K562 (cell line): Measurements from ENCODE around the gene S100A9. TPM values are rescaled to one million over a fixed set of nuclear protein-coding genes. Genes with fewer than 3 reads are reported as not detected.
A peak's percentile ranks its signal among the peaks of the same experiment; 100 is the strongest.

ENCODE experiments used
- ATAC-seq: fragments of 200-7000 bp; cut with Tn5 transposase; 3 replicates; pipeline ENCODE4 v1.9.1; 2020; ENCODE audit warnings: moderate library complexity
- BruUV-seq: library from RNA; stranded (reverse); fragments of 400-500 nt; replicated peaks from 2 replicates; lab custom pipeline; 2021; lab: Mats Ljungman, UMichigan
- CTCF ChIA-PET: fragments of 300-600 bp; formaldehyde crosslinking; extraction: SDS; loops from one replicate; lab custom pipeline; 2021; ENCODE audit warnings: low intra/inter-chr PET ratio; lab: Yijun Ruan, JAX
- POLR2A ChIA-PET: fragments of 300-600, 350-650 bp; sonication (Branson Sonifier 250); formaldehyde crosslinking; extraction: SDS; loops from one replicate; lab custom pipeline; 2021; ENCODE audit warnings: antibody characterized with exemption, inconsistent platforms; lab: Yijun Ruan, JAX
- DNase-seq, 4 experiments: peaks; one replicate each; pipeline versions ENCODE4 v3.0.0 to v3.0.0-alpha.2; 2011 to 2018; ENCODE audit warnings: low spot score in 3 of 4, mixed read lengths in 3 of 4; ENCODE audit errors: extremely low read depth in 1 of 4
- FAIRE-seq: peaks from 2 replicates; lab custom pipeline; 2011; peaks lifted over from hg19 to GRCh38; lab: Jason Lieb, UNC
- H2AFZ ChIP-seq: 2 replicates; pipeline ENCODE4 v1.6.0; 2011; ENCODE audit warnings: low read depth, low read length, control low read depth, inconsistent platforms
- H3K27ac ChIP-seq: fragments of 200-600 bp; 3 replicates; pipeline ENCODE4 v1.8.0; 2011; ENCODE audit warnings: low read depth, mild to moderate bottlenecking, control low read depth, inconsistent platforms, low read length, moderate library complexity, mixed read lengths; ENCODE audit errors: extremely low read depth
- H3K27me3 ChIP-seq, 2 experiments: fragments of 300-600 bp in 1 of 2; 2 replicates in 1 of 2; 3 replicates in 1 of 2; pipeline versions ENCODE4 v1.6.0 to v1.8.0; 2011; ENCODE audit warnings: inconsistent platforms in 2 of 2, low read length in 2 of 2, mild to moderate bottlenecking in 1 of 2, mixed read lengths in 1 of 2, moderate library complexity in 1 of 2; ENCODE audit not compliant: control insufficient read depth in 2 of 2, insufficient read depth in 2 of 2
- H3K36me3 ChIP-seq: fragments of 300-600 bp; 3 replicates; pipeline ENCODE4 v1.8.0; 2011; ENCODE audit warnings: mild to moderate bottlenecking, low read length, inconsistent platforms; ENCODE audit not compliant: control insufficient read depth, insufficient read depth
- H3K4me1 ChIP-seq, 2 experiments: fragments of 200-600 bp in 1 of 2; replicated peaks in 1 of 2; 2 replicates in 1 of 2; 3 replicates in 1 of 2; pipeline versions ENCODE4 v1.5.1 to v1.8.0; 2011; ENCODE audit warnings: inconsistent platforms in 2 of 2, low read length in 2 of 2, mild to moderate bottlenecking in 1 of 2, mixed read lengths in 1 of 2, moderate library complexity in 1 of 2; ENCODE audit not compliant: control insufficient read depth in 2 of 2, insufficient read depth in 2 of 2
- H3K4me2 ChIP-seq: 2 replicates; pipeline ENCODE4 v1.6.1; 2011; ENCODE audit warnings: low read length, control low read depth, inconsistent platforms, mixed read lengths; ENCODE audit not compliant: insufficient read depth
- H3K4me3 ChIP-seq: fragments of 200-600 bp; sonication (generic), shearing (Covaris generic); 2 replicates; pipeline ENCODE4 v1.5.1; 2016; ENCODE audit warnings: control low read depth, inconsistent platforms
- H3K79me2 ChIP-seq: fragments of 200-600 bp; 3 replicates; pipeline ENCODE4 v1.8.0; 2011; ENCODE audit warnings: low read length, inconsistent platforms; ENCODE audit not compliant: control insufficient read depth, insufficient read depth
- H3K9ac ChIP-seq, 2 experiments: 2 replicates each; pipeline versions ENCODE4 v1.6.0 to v1.6.1; 2011; ENCODE audit warnings: low read depth in 2 of 2, low read length in 2 of 2, control low read depth in 1 of 2, inconsistent platforms in 1 of 2, mild to moderate bottlenecking in 1 of 2, mixed read lengths in 1 of 2; ENCODE audit not compliant: insufficient read depth in 1 of 2
- H3K9me1 ChIP-seq: one replicate; pipeline ENCODE4 v1.6.0; 2011; ENCODE audit warnings: inconsistent platforms, mild to moderate bottlenecking, low read length, moderate library complexity; ENCODE audit not compliant: control insufficient read depth, insufficient read depth
- H3K9me3 ChIP-seq: replicated peaks from 2 replicates; pipeline ENCODE4 v1.5.1; 2011; ENCODE audit warnings: low read depth, low read length, inconsistent platforms; ENCODE audit not compliant: control insufficient read depth, insufficient read depth
- H4K20me1 ChIP-seq: replicated peaks from 2 replicates; pipeline ENCODE4 v1.6.1; 2011; ENCODE audit warnings: low read length, inconsistent platforms, mixed read lengths; ENCODE audit not compliant: control insufficient read depth, insufficient read depth
- MAX ChIP-seq: sonication (generic); formaldehyde crosslinking; IDR thresholded peaks from 2 replicates; pipeline ENCODE4 v1.9.0; 2022; ENCODE audit warnings: mild to moderate bottlenecking, missing genetic modification reagents
- NFATC3 ChIP-seq: fragments of 450-650 bp; IDR thresholded peaks from 2 replicates; pipeline ENCODE4 v1.6.1; 2017; ENCODE audit warnings: mild to moderate bottlenecking
- SPI1 ChIP-seq: IDR thresholded peaks from 2 replicates; pipeline ENCODE4 v1.6.1; 2011; ENCODE audit warnings: low read depth, low read length, control low read depth, borderline replicate concordance
- WGBS: fragments of 100-300 bp; shearing (Covaris generic); methylation state at CpG from one replicate; pipeline ENCODE4 v1.1.6; 2016; ENCODE audit warnings: low coverage, mixed read lengths; ENCODE audit not compliant: insufficient coverage; ENCODE audit errors: missing lambda C conversion rate; 5-methylcytosine and 5-hydroxymethylcytosine counted together
- in situ Hi-C: fragments of 300-500 bp; cut with MboI; formaldehyde crosslinking; loops from 4 replicates; pipeline ENCODE4 v1.15.0; 2018; ENCODE audit warnings: inconsistent platforms, mixed read lengths
- intact Hi-C: fragments of 100-400 bp; cut with micrococcal nuclease; formaldehyde crosslinking; loops from 2 replicates; pipeline ENCODE4 v1.14.2; 2022
- polyA plus RNA-seq, 8 experiments: library from polyadenylated mRNA; depleted of rRNA in 4 of 8; stranded (reverse) in 5 of 8; unstranded in 3 of 8; fragments of >200 nt; fragmentation: Nextera tagmentation in 2 of 8; fragmentation: Illumina TruSeq in 1 of 8; extraction: Ambion mirVana in 2 of 8; extraction: Trizol in 1 of 8; gene quantifications; 2 replicates each; pipeline versions ENCODE4 v1.2.1 to v1.2.3, GENCODE V29; 2011 to 2014; ENCODE audit warnings: inconsistent platforms in 1 of 8, missing spikeins in 1 of 8
- total RNA-seq, 7 experiments: library from RNA; depleted of rRNA in 6 of 7; stranded (reverse); fragments of >200 nt in 6 of 7; fragmentation: Illumina TruSeq in 2 of 7; extraction: Trizol in 2 of 7; gene quantifications; 2 replicates each; pipeline versions ENCODE4 v1.2.1 to v1.2.3, GENCODE V29; 2011 to 2021; ENCODE audit warnings: low replicate concordance in 1 of 7

S100A9 gene
- total and polyA plus RNA-seq, 9 of the 15 experiments (the other 6 are each of a cell fraction or from before 2014, with no cell fraction given): 0.80 TPM; not detected in 8

GRCh38 chr1:153344718-153345025 lies 13.0 kb upstream of the S100A9 start (continued):
- peak; percentile 58; the same call in 1 of the 2 replicates for TF ChIP-seq SPI1

GRCh38 chr1:153345187-153346076 lies 12.2 kb upstream of the S100A9 start:
- peak; percentile 27; the same call in 1 of the 2 replicates for TF ChIP-seq MAX (CRISPR knock-in tag)
- no peak for TF ChIP-seq NFATC3
- Histone ChIP-seq H2AFZ (no peak overlapping the region), H3K79me2 (no peaks in the 10 kb centered on the region), H3K36me3 (no peaks in the 10 kb centered on the region), H3K9ac (0 out of 4 replicates have a peak overlapping the region, but pooled peaks of 1 of the 2 experiments have one; percentile 36), H3K9me3 (no peaks in the 10 kb centered on the region), H3K4me1 (peaks cover 33 to 39% of the 10 kb centered on the region in 2 experiments), H3K27ac (no peak overlapping the region), H3K4me2 (no peak overlapping the region; the same call in 1 of the 2 replicates), H4K20me1 (peaks cover 18% of the 10 kb centered on the region), H3K9me1 (no peaks in the 10 kb centered on the region), H3K4me3 (no peak overlapping the region), H3K27me3 (peaks cover 3 to 15% of the 10 kb centered on the region in 2 experiments; a peak in 3 of 5 replicates)
- WGBS: 76% methylated on average over 10 of the region's 14 CpGs
- in situ Hi-C loops (no loop called here), intact Hi-C loops (no loop called here)
- no TSS peak for BruUV-seq
- DNase-seq (no peak), FAIRE-seq (no peak), ATAC-seq (no peak)
- ChIA-PET CTCF (no interaction called here), POLR2A (interaction anchor here (0.6 kb wide), 1 partner anchor 304 kb away, joined by 3 read pairs; no protein-coding TSS in a partner anchor)
